T47D (cell line): Measurements from ENCODE around the gene PER1.
"Not testable (repeated sequence)": the region's sequence is repeated elsewhere in the genome, so short reads cannot be mapped to it uniquely, and the experiment has no call there.

Source experiments
- DNase-seq, 2 experiments: peaks; one replicate each; pipeline versions ENCODE4 v3.0.0 to v3.0.0-alpha.2; 2011 to 2012; ENCODE audit warnings: low read depth in 1 of 2, low spot score in 1 of 2
- JUND ChIP-seq: IDR thresholded peaks from 2 replicates; pipeline ENCODE4 v1.6.1; 2012; ENCODE audit warnings: low read depth
- in situ Hi-C: cut with HindIII; loops from 2 replicates; pipeline ENCODE4 v1.10.0; 2016; ENCODE audit warnings: low sequenced_read_pairs, low pct_unique_long_range_greater_than_20kb

Gene PER1

DNA sequence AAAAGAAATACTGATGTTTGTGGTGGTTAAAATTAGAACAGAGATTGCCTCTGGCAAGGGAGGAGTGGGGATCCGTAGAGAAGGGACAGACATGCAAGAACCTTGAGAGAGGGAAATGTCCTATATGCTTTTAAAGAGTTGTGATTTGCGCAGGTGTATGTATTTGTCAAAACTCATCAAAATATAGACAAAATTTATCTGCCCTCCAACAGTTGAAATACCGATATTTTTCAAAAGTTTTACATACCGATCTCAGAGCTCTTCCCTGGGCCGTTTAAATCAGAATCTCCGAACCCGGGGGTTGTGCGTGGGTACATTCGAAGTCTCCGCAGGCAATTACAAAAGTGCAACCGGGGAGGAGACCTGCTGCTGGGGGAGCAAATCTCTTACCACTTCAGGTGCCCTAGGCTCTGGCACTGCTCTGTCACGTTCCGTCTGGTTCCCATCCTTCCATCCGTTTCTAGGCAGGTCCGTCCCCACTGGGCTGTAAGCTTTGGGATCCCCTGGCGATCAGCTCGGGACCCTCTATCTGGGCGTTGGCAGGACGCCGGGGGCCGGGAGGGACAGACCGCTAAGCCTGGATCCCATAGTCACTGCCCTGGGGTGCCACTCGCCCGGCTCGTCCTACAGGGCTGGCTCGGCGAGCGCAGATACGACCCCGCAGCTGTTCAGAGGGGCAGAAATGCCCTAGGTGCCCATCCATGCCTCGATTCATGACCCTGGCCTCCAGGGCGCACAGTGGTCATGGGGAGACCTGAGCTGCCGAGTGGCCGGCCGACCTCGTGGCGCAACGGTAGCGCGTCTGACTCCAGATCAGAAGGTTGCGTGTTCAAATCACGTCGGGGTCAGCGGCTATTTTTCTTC, 33.6 kb upstream of the PER1 start:
- peak in 1 of 2 experiments; percentile 65 for DNase-seq
- in situ Hi-C loops: no loop called here
- no peak for TF ChIP-seq JUND

DNA sequence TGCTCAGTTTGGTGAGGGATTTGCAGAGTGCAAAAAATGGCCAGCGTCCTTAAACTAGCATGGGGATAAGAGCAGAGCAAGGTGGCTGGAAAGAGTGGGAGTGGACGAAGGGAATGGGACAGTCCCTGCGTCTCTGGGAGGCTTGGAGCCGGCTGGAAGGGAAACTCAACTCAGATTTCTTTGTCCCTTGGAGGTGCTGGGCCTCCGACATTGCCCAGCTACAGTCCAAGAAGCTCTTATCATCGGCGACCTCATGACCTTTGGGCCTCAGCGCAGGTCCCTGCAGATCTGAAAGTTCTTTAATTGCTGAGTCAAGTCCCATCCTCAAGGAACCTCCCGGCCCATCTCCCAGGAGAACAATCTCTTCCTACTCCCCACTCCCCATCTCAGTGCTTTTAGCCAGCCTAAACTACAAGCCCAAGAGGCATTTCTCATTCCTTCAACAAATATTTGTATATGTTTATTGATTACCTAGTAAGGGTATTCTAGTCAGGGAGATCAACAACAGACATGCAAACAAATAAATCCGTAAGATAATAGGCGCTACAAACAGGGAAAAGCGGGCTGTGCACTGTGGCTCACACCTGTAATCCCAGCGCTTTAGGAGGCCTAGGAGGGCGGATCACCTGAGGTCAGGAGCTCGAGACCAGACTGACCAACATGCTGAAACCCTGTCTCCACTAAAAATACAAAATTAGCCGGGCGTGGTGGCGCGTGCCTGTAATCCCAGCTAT, 25.0 kb upstream of the PER1 start:
- TF ChIP-seq JUND: no peak
- in situ Hi-C loops: no loop called here
- no peak for DNase-seq

DNA sequence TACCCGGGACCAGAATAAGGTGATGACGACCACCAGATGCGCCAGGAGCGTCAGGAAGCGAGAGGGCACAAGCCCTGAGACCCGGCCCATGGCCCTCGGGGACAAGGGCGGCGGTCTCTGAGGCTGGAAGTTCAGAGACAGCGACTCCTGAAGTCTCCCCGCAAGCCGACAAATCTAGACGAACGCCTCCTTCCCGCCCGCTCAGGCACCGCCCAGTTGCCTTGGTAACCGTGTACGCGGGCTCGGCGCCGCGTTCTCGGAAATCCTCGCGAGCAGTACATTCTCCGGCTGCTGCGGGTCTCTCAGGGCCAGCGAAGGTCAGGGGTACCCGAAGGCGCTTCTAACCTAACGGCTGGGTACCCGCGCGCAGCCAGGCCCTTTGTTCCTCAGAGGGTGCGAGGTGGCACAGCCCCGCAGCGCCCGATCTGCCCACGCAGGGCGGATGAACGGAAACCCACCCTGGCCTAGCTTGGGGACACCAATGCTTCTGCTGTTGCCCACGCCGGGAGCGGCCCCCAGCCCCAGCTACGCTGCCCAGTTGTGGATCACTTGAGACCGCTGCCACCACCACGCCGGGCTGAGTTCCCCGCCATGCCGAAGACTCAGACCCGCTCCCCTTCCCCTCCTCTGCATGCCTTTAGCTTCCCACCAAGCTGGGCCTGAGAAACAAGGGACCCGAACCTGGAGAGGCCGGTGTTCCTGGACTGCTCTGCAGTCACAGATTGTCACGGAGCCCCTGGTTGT, 24.2 kb upstream of the PER1 start, which contains the start of gene TMEM107:
Gene TMEM107 (minus strand): TSS at position 184 of the 744 bp plus-strand sequence. CDS start 94 bp downstream, at position 90.
- peak; percentile 66 to 86 for DNase-seq
- in situ Hi-C loops: no loop called here
- TF ChIP-seq JUND: no peak

DNA sequence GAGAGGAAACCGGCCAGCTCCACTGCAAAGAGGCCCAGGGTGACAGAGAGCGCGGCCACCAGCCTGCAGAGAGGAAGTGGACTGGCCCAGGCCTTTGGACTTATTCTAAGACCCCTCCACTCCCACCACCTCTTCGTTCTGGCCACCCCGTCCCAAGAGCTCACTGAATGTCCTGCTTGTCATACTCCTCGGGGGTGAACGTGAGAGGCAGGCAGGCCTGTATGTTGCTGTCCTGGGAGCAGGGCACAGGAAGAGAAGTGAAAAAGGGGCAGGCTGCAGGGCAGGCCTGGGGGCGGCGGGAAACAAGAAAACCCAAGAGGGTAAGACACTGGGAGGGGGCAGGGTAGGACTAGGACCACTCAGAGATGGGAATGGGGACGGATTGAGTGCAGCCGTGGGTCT, 23.6 kb upstream of the PER1 start:
- no peak for TF ChIP-seq JUND
- in situ Hi-C loops: no loop called here
- no peak for DNase-seq

DNA sequence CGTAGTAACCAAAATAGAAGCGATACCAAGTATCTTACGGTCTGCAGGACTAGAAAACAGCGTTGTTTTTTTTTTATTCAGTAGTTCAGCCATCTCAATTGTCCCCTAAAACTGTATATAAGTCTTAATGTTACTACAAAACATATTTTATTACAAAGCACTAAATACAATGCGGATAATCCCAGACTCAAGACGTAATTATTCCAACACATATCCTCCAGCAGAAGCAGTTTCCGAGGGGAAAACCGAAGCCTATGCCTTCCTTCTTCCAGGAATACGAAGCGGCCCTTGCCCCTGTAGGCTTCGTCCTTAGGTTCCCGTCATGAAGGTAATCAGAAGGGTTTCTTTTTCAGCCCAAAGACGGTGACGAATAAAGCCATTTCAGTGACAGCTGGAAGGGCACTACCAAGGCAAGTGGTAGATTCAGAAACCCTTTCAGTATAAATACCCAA, 21.7 kb upstream of the PER1 start:
- no peak for TF ChIP-seq JUND
- in situ Hi-C loops: no loop called here
- no peak for DNase-seq

DNA sequence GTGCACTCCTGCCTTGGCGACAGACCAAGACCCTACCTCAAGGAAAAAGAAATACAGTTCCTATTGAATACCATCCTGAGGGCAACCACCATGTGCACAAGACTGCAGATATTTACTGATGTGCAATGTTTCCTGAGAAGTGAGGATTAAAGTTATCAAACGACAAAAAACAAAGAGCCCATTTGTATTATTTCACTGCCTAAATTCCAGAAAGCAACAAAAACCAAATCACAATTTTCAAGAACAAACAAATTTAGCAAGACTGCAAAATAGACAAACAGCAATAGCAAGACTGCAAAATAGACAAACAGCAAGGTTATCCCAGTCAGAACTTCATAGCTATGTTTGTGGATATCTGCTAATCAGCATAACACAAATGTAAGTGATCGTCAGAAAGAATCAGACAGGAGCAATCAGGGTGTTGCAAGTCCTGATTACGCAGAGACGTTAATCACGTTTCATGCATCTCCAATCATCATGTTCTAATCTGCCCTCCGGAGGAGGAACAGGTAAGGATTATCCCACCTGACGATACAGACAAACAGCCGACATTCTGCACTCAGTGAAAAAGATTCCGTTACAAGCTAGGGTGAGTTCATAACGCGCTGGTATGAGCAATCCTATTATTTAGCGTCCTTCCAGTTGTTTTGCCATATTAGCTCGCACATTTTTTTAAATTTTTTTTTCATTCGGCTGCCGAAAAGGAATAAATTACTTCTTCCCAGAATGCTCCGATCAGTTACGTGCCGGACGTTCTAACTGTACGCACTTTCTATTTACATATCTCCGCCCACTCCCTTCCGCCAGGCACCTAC, 21.1 kb upstream of the PER1 start:
- DNase-seq: peak in 1 of 2 experiments; percentile 96
- peak; percentile 64 for TF ChIP-seq JUND
- in situ Hi-C loops: no loop called here

DNA sequence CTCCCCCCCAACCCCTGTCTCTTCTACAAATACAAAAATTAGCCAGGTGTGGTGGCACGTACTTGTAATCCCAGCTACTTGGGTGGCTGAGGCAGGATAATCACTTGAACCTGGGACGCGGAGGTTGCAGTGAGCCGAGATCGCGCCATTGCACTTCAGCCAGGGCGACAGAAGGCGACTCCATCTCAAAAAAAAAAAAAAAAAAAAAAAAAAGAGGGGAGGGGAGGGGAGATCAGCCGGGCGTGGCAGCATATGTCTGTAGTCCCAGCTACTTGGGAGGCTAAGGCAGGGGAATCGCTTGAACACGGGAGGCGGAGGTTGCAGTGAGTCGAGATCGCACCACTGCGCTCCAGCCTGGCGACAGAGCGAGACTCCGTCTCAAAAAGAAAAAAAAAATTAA, 18.0 kb upstream of the PER1 start:
- in situ Hi-C loops, DNase-seq: not testable (repeated sequence)

DNA sequence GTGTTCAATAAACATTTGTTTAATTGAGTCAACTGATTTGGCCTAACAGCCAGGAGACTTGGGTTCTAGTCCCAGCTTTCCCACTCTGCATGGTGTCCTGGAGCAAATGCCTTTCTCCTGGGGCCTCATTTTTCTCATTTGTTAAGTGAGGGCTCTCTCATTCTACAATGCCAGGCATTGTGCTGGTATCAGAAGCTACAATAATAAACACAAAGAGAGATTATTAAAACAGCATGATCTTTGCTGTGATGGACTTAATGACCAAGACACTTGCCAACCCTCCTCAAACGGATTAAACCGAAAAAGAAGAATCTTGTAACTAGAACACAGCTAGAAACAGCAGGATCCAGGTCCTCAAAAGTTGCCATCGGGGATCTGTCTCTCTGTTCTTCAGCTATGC, 15.3 kb upstream of the PER1 start:
- in situ Hi-C loops: no loop called here
- TF ChIP-seq JUND: no peak
- DNase-seq: no peak

DNA sequence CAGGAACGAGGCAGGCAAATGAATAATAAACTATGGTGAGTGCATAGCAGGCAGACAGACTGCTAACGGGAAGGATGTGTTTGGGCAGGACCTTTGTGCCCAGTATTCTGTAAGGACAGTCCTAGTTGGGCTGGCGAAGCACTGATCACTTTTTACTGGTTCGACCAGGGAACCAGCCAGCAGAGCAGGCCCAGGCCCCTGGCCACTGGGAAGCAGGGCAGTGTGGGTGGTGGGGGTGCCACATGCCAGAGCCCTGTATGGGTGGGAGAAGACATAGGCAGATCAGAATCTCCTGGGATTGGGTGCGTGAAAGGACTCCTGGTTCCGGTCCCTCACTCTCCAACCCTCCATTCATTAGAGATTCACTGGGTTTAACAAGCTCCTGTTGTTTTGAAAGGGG, 14.5 kb upstream of the PER1 start:
- in situ Hi-C loops: no loop called here
- no peak for TF ChIP-seq JUND
- DNase-seq: no peak

DNA sequence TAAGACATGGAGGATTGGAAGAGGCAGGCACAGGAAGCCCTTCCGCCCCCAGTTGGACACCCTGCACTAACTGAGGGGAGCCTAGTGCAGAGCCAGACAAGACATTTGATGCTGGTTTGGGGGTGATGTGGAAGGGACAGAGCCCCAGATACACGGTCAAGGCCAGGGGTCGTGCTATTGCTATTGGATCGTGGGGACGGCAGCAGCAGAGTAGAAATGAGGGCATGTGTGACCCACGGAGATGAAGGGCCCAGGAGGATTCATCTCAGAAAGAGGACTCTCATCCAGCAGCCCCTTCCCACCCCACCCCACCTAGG, 12.6 kb upstream of the PER1 start:
- in situ Hi-C loops: no loop called here
- no peak for TF ChIP-seq JUND
- DNase-seq: no peak

DNA sequence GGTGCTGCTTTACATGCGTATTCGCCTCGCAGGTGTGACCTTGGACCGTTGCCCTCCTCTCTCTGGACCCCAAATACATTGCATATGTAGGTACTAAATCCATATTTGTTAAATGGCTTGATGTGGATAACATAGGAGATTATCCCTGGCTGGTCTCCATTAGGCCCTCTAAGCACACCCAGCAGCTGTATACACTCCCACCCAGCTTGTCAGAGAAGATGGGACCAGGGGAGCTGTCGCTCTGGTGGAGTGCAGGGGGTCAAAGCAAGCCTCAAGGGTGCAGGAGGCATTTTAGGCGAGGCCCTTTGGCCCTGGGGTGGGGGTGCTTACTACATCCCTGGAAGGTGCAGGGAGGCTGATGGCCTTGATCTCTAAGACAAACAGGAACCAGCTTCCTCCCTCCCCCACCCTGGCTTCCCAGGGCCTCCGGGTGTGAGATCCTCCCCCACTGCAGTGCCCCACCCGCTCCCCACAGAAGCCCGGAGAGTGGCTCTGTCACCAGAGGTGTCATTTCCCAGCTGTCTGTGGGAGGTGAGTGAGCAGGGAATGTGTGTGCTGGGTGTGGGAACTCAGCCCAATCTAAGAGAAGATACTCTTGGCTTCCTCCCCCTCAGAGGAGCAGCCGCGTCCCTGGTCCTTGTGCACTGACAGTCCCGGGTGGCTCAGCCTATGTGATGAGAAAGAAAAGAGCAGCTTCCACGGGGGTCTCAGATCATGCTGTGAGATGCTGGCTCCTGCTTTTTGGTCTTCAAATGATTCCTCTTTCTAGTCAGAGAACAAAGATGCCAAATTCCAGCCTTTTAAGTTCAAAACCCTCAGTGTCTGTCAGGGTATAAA, 12.0 kb upstream of the PER1 start:
- in situ Hi-C loops: no loop called here
- no peak for TF ChIP-seq JUND
- peak in 1 of 2 experiments; percentile 61 for DNase-seq
